PC-3 (cell line): ENCODE measurements around the gene RNF130. TPM values are rescaled to one million over a fixed set of nuclear protein-coding genes. Genes with fewer than 3 reads are reported as not detected.
"Not testable (repeated sequence)": the region's sequence is repeated elsewhere in the genome, so short reads cannot be mapped to it uniquely, and the experiment has no call there.

Experiments
- ATAC-seq: fragments of 200-7000 bp; cut with Tn5 transposase; 2 replicates; pipeline ENCODE4 v1.9.1; 2020; ENCODE audit warnings: mild to moderate bottlenecking, moderate library complexity
- BruUV-seq: library from RNA; stranded (reverse); fragments of 400-500 nt; replicated peaks from 2 replicates; lab custom pipeline; 2021; lab: Mats Ljungman, UMichigan
- CTCF ChIA-PET: fragments of 300-600 bp; sonication (Branson Sonifier 250); formaldehyde crosslinking; loops from one replicate; lab custom pipeline; 2022; ENCODE audit warnings: antibody characterized with exemption; lab: Charles Lee
- POLR2A ChIA-PET: fragments of 300-600 bp; sonication (Branson Sonifier 250); formaldehyde crosslinking; loops from one replicate; lab custom pipeline; 2022; ENCODE audit warnings: antibody characterized with exemption; ENCODE audit not compliant: unreplicated experiment; lab: Charles Lee
- DNase-seq: peaks from one replicate; pipeline ENCODE4 v3.0.0-alpha.2; 2015
- H2AFZ ChIP-seq: fragments of 300-600 bp; sonication (generic); 2 replicates; pipeline ENCODE4 v1.6.0; 2016; ENCODE audit warnings: antibody characterized with exemption, low read length
- H3F3A ChIP-seq: fragments of 300-600 bp; sonication (generic); one replicate; pipeline ENCODE4 v1.6.0; 2017; ENCODE audit warnings: antibody characterized with exemption, low read length, control low read depth, mild to moderate bottlenecking; ENCODE audit not compliant: unreplicated experiment
- H3K27ac ChIP-seq: fragments of 300-600 bp; sonication (generic); 2 replicates; pipeline ENCODE4 v1.5.1; 2016; ENCODE audit warnings: mild to moderate bottlenecking, low read length
- H3K27me3 ChIP-seq: fragments of 300-600 bp; sonication (generic); 2 replicates; pipeline ENCODE4 v1.6.1; 2016; ENCODE audit warnings: low read length, mixed read lengths
- H3K36me3 ChIP-seq: fragments of 300-600 bp; sonication (generic); 2 replicates; pipeline ENCODE4 v1.6.1; 2016; ENCODE audit warnings: low read depth, mixed run types, low read length, mixed read lengths
- H3K4me1 ChIP-seq: fragments of 300-600 bp; sonication (generic); 2 replicates; pipeline ENCODE4 v1.5.1; 2016; ENCODE audit warnings: low read length; ENCODE audit not compliant: insufficient read depth
- H3K4me2 ChIP-seq: fragments of 300-600 bp; sonication (generic); 2 replicates; pipeline ENCODE4 v1.6.0; 2016; ENCODE audit warnings: low read length
- H3K4me3 ChIP-seq: fragments of 300-600 bp; sonication (generic); 2 replicates; pipeline ENCODE4 v1.5.1; 2016; ENCODE audit warnings: mild to moderate bottlenecking, low read length, mixed read lengths
- H3K79me2 ChIP-seq: fragments of 300-600 bp; sonication (generic); 2 replicates; pipeline ENCODE4 v1.6.1; 2017; ENCODE audit warnings: low read length, mixed read lengths
- H3K9ac ChIP-seq: fragments of 300-600 bp; sonication (generic); 2 replicates; pipeline ENCODE4 v1.6.0; 2016; ENCODE audit warnings: mild to moderate bottlenecking, low read length
- H3K9me2 ChIP-seq: fragments of 300-600 bp; sonication (generic); replicated peaks from 2 replicates; pipeline ENCODE4 v1.6.1; 2016; ENCODE audit warnings: mixed run types, low read length, mixed read lengths
- H3K9me3 ChIP-seq: fragments of 300-600 bp; sonication (generic); 2 replicates; pipeline ENCODE4 v1.6.1; 2016; ENCODE audit warnings: low read length, mixed read lengths
- H4K20me1 ChIP-seq: fragments of 300-600 bp; sonication (generic); 2 replicates; pipeline ENCODE4 v1.6.1; 2016; ENCODE audit warnings: low read length, mixed read lengths
- CTCF ChIP-seq: fragments of 300-600 bp; sonication (generic); conservative IDR thresholded peaks from 2 replicates; pipeline ENCODE4 v1.5.1; 2017; ENCODE audit warnings: antibody characterized with exemption, low read depth, mild to moderate bottlenecking, low read length
- EZH2 ChIP-seq: fragments of 300-600 bp; sonication (generic); IDR thresholded peaks from one replicate; pipeline ENCODE4 v1.6.1; 2017; ENCODE audit warnings: antibody characterized with exemption, mild to moderate bottlenecking, low read length; ENCODE audit not compliant: unreplicated experiment
- EZH2phosphoT487 ChIP-seq: fragments of 300-600 bp; sonication (generic); IDR thresholded peaks from 2 replicates; pipeline ENCODE4 v1.6.1; 2018; ENCODE audit warnings: mild to moderate bottlenecking, antibody characterized with exemption, low read length, borderline replicate concordance
- intact Hi-C: fragments of 100-400 bp; cut with micrococcal nuclease; formaldehyde crosslinking; loops from 2 replicates; pipeline ENCODE4 v1.9.0; 2023
- total RNA-seq: library from RNA; depleted of rRNA; stranded (reverse); fragments of >200 nt; gene quantifications from 2 replicates; pipeline ENCODE4 v1.2.3, GENCODE V29; 2014

The RNF130 gene
- total RNA-seq, 1 experiment from 2014 or later: 31.2 TPM

DNA sequence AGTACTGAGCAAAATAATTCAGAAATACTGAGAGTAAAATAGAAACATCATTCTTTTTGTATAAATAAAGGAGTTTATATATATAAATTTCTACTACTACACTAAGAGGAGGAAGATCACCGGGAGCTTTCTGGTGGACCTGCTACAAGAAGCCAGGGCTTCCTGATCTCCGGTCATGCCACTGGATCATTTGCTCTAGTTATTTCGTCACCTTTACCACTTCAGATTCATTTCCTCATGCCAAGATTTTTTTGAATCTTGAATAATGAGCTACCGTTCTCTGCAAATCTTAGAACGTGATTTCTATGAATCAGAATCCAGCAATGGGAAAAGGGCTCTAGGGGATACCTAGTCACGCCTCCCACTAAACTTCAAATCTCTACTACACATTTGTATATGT, 111.9 kb downstream of the RNF130 start:
- no peaks in the 10 kb centered on the region for H3F3A ChIP-seq
- BruUV-seq: no TSS peak
- ChIA-PET POLR2A (no interaction called here), CTCF (no interaction called here)
- no peak overlapping the region for H3K4me3 ChIP-seq
- H4K20me1 ChIP-seq: no peaks in the 10 kb centered on the region
- no peaks in the 10 kb centered on the region for H3K36me3 ChIP-seq
- intact Hi-C loops: no loop called here
- no peak for TF ChIP-seq EZH2
- TF ChIP-seq EZH2phosphoT487: no peak
- TF ChIP-seq CTCF: no peak
- H3K27ac ChIP-seq: no peak overlapping the region
- no peaks in the 10 kb centered on the region for H3K9me3 ChIP-seq
- ATAC-seq (no peak), DNase-seq (no peak)
- no peak overlapping the region for H2AFZ ChIP-seq
- H3K79me2 ChIP-seq: no peaks in the 10 kb centered on the region
- H3K9ac ChIP-seq: no peak overlapping the region
- H3K9me2 ChIP-seq: no peaks in the 10 kb centered on the region
- no peaks in the 10 kb centered on the region for H3K4me1 ChIP-seq
- H3K4me2 ChIP-seq: no peak overlapping the region
- H3K27me3 ChIP-seq: no peaks in the 10 kb centered on the region

GRCh38 chr5:179959118-179959517, 112.4 kb downstream of the RNF130 start:
- H3K36me3 ChIP-seq, H3F3A ChIP-seq, H3K9ac ChIP-seq, POLR2A ChIA-PET, H3K9me2 ChIP-seq, H3K27ac ChIP-seq, BruUV-seq, intact Hi-C loops, ATAC-seq, H3K4me2 ChIP-seq, H3K9me3 ChIP-seq, H3K79me2 ChIP-seq, H2AFZ ChIP-seq, DNase-seq, CTCF ChIA-PET, H4K20me1 ChIP-seq, H3K4me1 ChIP-seq, H3K27me3 ChIP-seq, H3K4me3 ChIP-seq: not testable (repeated sequence)

- H3K27me3 ChIP-seq: no peaks in the 10 kb centered on the region
- DNase-seq (no peak), ATAC-seq (no peak)
- H3K9me2 ChIP-seq: no peaks in the 10 kb centered on the region
- H3K9ac ChIP-seq: no peak overlapping the region
- no peak for TF ChIP-seq EZH2
- H2AFZ ChIP-seq: no peak overlapping the region
- ChIA-PET POLR2A (no interaction called here), CTCF (no interaction called here)
- H3K9me3 ChIP-seq: no peaks in the 10 kb centered on the region
- no peaks in the 10 kb centered on the region for H3F3A ChIP-seq
- H4K20me1 ChIP-seq: no peaks in the 10 kb centered on the region
- H3K79me2 ChIP-seq: no peaks in the 10 kb centered on the region
- intact Hi-C loops: no loop called here
- no peak overlapping the region for H3K4me3 ChIP-seq
- no peaks in the 10 kb centered on the region for H3K36me3 ChIP-seq
- H3K4me2 ChIP-seq: no peak overlapping the region
- no TSS peak for BruUV-seq
- H3K4me1 ChIP-seq: no peaks in the 10 kb centered on the region
- no peak overlapping the region for H3K27ac ChIP-seq
These were observed 115.9 kb downstream of the RNF130 start for GRCh38 chr5:179955630-179956029.

DNA sequence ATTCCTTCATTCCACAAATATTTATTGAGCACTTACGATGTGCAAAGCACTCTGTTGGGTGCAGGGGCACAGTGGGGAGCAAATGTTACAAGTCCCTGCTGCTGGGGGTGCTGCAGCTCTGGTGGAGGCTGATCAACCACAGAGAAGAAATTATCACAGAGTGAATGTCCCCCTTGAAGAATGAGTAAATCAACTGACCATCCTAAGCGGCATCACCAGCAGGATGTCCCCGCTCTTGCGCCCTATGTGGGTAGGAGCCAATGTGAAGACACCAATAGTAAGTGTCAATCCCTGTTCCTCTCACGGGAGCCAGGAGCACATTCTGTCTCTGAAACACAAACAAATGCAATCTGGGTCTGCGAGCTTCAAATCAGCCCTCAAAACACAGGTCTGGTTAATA, 116.5 kb downstream of the RNF130 start:
- H3K9me3 ChIP-seq: no peaks in the 10 kb centered on the region
- H3F3A ChIP-seq: no peaks in the 10 kb centered on the region
- CTCF ChIA-PET: no interaction called here
- H3K27me3 ChIP-seq: no peaks in the 10 kb centered on the region
- TF ChIP-seq CTCF (no peak), EZH2phosphoT487 (no peak), EZH2 (no peak)
- BruUV-seq: no TSS peak
- H4K20me1 ChIP-seq: no peaks in the 10 kb centered on the region
- DNase-seq (no peak), ATAC-seq (no peak)
- H3K4me1 ChIP-seq: no peaks in the 10 kb centered on the region
- no peak overlapping the region for H3K27ac ChIP-seq
- no peaks in the 10 kb centered on the region for H3K36me3 ChIP-seq
- POLR2A ChIA-PET: no interaction called here
- no peak overlapping the region for H2AFZ ChIP-seq
- intact Hi-C loops: no loop called here
- H3K79me2 ChIP-seq: no peaks in the 10 kb centered on the region
- H3K9ac ChIP-seq: no peak overlapping the region
- H3K9me2 ChIP-seq: no peaks in the 10 kb centered on the region
- no peak overlapping the region for H3K4me2 ChIP-seq
- H3K4me3 ChIP-seq: no peak overlapping the region
